Breast epithelium (tissue), 4 donors: Measurements from ENCODE around the gene ABI3. TPM values are rescaled to one million over a fixed set of nuclear protein-coding genes. Genes with fewer than 3 reads are reported as not detected.

Source experiments
- DNase-seq, 2 donors: peaks; one replicate each; pipeline ENCODE4 v3.0.0-alpha.2; 2019; ENCODE audit warnings: low spot score in 2 of 2
- H3K27ac ChIP-seq, 2 donors: fragments of 200-600 bp; sonication (generic) in 1 of 2; one replicate each; pipeline ENCODE4 v1.5.1; 2016 to 2019; ENCODE audit warnings: mild to moderate bottlenecking in 1 of 2
- H3K27me3 ChIP-seq, 2 donors: fragments of 200-600 bp; sonication (generic) in 1 of 2; one replicate each; pipeline versions ENCODE4 v1.5.1 to v1.6.0; 2017 to 2019; ENCODE audit warnings: control low read depth in 1 of 2, mild to moderate bottlenecking in 1 of 2
- H3K36me3 ChIP-seq: fragments of 200-600 bp; one replicate; pipeline ENCODE4 v1.5.1; 2019
- H3K4me1 ChIP-seq, 2 donors: fragments of 200-600 bp; sonication (generic); one replicate each; pipeline ENCODE4 v1.5.1; 2016 to 2019; ENCODE audit warnings: control low read depth in 1 of 2
- H3K4me3 ChIP-seq, 3 donors: fragments of 200-600 bp; sonication (generic); 1 replicate in 2 of 3; 2 replicates in 1 of 3; pipeline ENCODE4 v1.5.1; 2016 to 2019; ENCODE audit warnings: mild to moderate bottlenecking in 3 of 3, moderate library complexity in 2 of 3
- H3K9me3 ChIP-seq, 2 donors: fragments of 200-600 bp; sonication (generic) in 1 of 2; one replicate each; pipeline ENCODE4 v1.5.1; 2016 to 2019; ENCODE audit warnings: control low read depth in 1 of 2
- POLR2A ChIP-seq: fragments of 450-650 bp; IDR thresholded peaks from one replicate; pipeline ENCODE4 v1.6.1; 2016; ENCODE audit warnings: antibody characterized with exemption, mild to moderate bottlenecking, moderate library complexity
- POLR2AphosphoS5 ChIP-seq, 3 donors: sonication (generic); formaldehyde crosslinking; IDR thresholded peaks; one replicate each; pipeline ENCODE4 v1.6.1; 2017; ENCODE audit warnings: antibody characterized with exemption in 3 of 3
- intact Hi-C: fragments of 100-400 bp; cut with DNase I; formaldehyde crosslinking; loops from one replicate; pipeline ENCODE4 v1.15.1; 2023; ENCODE audit warnings: low total_unique reads
- total RNA-seq, 3 donors: library from RNA; depleted of rRNA; stranded (reverse); fragments of >200 nt; gene quantifications; one replicate each; pipeline ENCODE4 v1.1.0, GENCODE V29; 2016
- TF ChIP-seq, protein P1 (sequence below), 3 donors: fragments of 450-650 bp; IDR thresholded peaks; one replicate each; pipeline ENCODE4 v1.5.1; 2016 to 2017; ENCODE audit warnings: antibody characterized with exemption in 3 of 3, mild to moderate bottlenecking in 3 of 3, moderate library complexity in 3 of 3

ABI3 gene
- total RNA-seq, 3 donors from 2014 or later: 1.9 to 5.2 (median 5.1) TPM

- peaks cover 0 to 12% of the 10 kb centered on the region in 2 donors for H3K4me1 ChIP-seq
- TF ChIP-seq, protein P1, sequence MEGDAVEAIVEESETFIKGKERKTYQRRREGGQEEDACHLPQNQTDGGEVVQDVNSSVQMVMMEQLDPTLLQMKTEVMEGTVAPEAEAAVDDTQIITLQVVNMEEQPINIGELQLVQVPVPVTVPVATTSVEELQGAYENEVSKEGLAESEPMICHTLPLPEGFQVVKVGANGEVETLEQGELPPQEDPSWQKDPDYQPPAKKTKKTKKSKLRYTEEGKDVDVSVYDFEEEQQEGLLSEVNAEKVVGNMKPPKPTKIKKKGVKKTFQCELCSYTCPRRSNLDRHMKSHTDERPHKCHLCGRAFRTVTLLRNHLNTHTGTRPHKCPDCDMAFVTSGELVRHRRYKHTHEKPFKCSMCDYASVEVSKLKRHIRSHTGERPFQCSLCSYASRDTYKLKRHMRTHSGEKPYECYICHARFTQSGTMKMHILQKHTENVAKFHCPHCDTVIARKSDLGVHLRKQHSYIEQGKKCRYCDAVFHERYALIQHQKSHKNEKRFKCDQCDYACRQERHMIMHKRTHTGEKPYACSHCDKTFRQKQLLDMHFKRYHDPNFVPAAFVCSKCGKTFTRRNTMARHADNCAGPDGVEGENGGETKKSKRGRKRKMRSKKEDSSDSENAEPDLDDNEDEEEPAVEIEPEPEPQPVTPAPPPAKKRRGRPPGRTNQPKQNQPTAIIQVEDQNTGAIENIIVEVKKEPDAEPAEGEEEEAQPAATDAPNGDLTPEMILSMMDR (IDR thresholded peaks at IDR 0.05): no peak
- TF ChIP-seq POLR2AphosphoS5 (IDR thresholded peaks at IDR 0.05): no peak
- TF ChIP-seq POLR2A: no peak
- no peaks in the 10 kb centered on the region for H3K9me3 ChIP-seq
- DNase-seq: no peak
- H3K4me3 ChIP-seq: peak overlapping the region in 1 of 3 donors; percentile 7
- H3K27ac ChIP-seq: no peak overlapping the region
- intact Hi-C loops: loop anchor here (5.0 kb wide), 1 partner anchor 327 kb away; no protein-coding TSS in a partner anchor
- H3K36me3 ChIP-seq: no peaks in the 10 kb centered on the region
- peaks cover 7 to 47% of the 10 kb centered on the region in 2 donors for H3K27me3 ChIP-seq
Measured at GRCh38 chr17:49219987-49220386, 9.5 kb downstream of the ABI3 start.

- Histone ChIP-seq H3K27me3 (peaks cover 4 to 63% of the 10 kb centered on the region in 2 donors), H3K36me3 (no peaks in the 10 kb centered on the region), H3K9me3 (no peaks in the 10 kb centered on the region), H3K4me3 (peak overlapping the region in 1 of 3 donors; percentile 56), H3K4me1 (peaks cover 0 to 12% of the 10 kb centered on the region in 2 donors), H3K27ac (no peak overlapping the region)
- intact Hi-C loops: no loop called here
- TF ChIP-seq, protein P1 (IDR thresholded peaks at IDR 0.05): no peak
- TF ChIP-seq POLR2AphosphoS5 (IDR thresholded peaks at IDR 0.05) (no peak), POLR2A (no peak)
- DNase-seq: no peak
Measured at GRCh38 chr17:49223168-49223516, 12.6 kb downstream of the ABI3 start.

DNA sequence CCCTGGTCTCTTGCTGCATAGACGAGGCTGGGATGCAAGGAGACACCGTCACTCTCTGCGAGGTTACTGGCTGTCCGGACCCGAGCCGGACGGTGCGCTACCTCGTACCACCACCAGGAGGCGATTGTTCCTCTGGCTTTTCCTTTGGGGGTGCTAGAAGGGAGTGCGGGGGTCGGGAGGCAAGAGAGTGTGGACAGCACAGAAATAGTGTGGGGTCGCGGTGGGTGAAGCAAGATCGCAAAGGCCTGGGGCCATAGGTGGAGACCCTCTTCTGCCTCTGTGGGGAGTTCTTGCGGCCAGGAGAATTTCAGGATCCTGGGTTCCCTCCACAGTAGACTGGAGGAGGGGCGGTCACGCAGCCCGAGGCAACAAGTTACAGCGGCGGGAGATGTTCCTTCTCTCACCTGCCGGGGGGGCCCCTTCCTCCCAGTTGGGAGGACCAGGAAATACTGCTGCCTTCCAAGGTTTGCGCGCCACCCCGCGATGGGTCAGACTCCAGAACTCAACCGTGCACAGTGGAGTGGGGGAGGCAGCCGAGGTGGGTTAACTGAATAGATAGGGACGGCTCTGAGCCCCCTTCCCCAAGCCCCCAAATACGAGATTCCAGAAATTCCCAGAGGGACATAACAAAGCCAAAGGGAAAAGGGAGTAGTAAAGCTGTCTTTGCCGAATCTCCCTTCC is 13.2 kb downstream of the ABI3 start:
- Histone ChIP-seq H3K4me1 (peaks cover 0 to 12% of the 10 kb centered on the region in 2 donors), H3K36me3 (no peaks in the 10 kb centered on the region), H3K9me3 (no peaks in the 10 kb centered on the region), H3K27ac (no peak overlapping the region), H3K27me3 (peaks cover 3 to 61% of the 10 kb centered on the region in 2 donors), H3K4me3 (peak overlapping the region in 2 of 3 donors; percentile 22 to 56)
- intact Hi-C loops: no loop called here
- TF ChIP-seq, protein P1 (IDR thresholded peaks at IDR 0.05): peak; percentile 58 to 75 (median 74)
- TF ChIP-seq POLR2AphosphoS5 (IDR thresholded peaks at IDR 0.05): no peak
- no peak for DNase-seq

- intact Hi-C loops: no loop called here
- Histone ChIP-seq H3K9me3 (no peaks in the 10 kb centered on the region), H3K27ac (no peak overlapping the region), H3K4me3 (peak overlapping the region in 2 of 3 donors; percentile 22 to 56), H3K36me3 (no peaks in the 10 kb centered on the region), H3K27me3 (peaks cover 3 to 56% of the 10 kb centered on the region in 2 donors), H3K4me1 (peaks cover 0 to 12% of the 10 kb centered on the region in 2 donors)
- TF ChIP-seq, protein P1 (IDR thresholded peaks at IDR 0.05): no peak
- no peak for TF ChIP-seq POLR2A
- TF ChIP-seq POLR2AphosphoS5 (IDR thresholded peaks at IDR 0.05): no peak
- DNase-seq: no peak
Measured at GRCh38 chr17:49224198-49224996, 13.9 kb downstream of the ABI3 start.

DNA sequence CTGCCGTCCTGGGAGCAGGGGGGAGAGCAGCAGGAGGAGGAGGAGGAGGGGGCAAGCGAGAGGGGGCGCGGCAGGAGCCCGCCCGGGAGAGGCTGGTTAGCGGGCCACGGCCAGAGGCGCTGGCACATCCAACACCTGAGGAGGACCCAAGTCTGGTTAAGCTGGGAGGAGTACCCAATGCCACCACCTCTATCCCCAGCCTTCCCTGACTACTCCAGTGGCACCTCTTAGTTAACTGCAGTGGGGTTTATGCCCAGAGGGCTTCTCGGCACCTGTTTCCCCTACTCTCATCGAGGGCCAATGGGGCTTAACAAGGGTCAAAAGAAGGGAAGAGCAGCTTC is 14.5 kb downstream of the ABI3 start:
- intact Hi-C loops: loop anchor here (5.0 kb wide), 1 partner anchor 918 kb away; no protein-coding TSS in a partner anchor
- Histone ChIP-seq H3K4me3 (peak overlapping the region in 2 of 3 donors; percentile 22 to 56), H3K27ac (no peak overlapping the region), H3K9me3 (no peaks in the 10 kb centered on the region), H3K36me3 (no peaks in the 10 kb centered on the region), H3K27me3 (peaks cover 3 to 56% of the 10 kb centered on the region in 2 donors), H3K4me1 (peaks cover 3 to 12% of the 10 kb centered on the region in 2 donors)
- TF ChIP-seq, protein P1 (IDR thresholded peaks at IDR 0.05): no peak
- no peak for TF ChIP-seq POLR2AphosphoS5 (IDR thresholded peaks at IDR 0.05)
- TF ChIP-seq POLR2A: no peak
- DNase-seq: no peak
